ENCODE data around the gene SFPQ.
"Not testable (repeated sequence)": the region's sequence is repeated elsewhere in the genome, so short reads cannot be mapped to it uniquely, and the experiment has no call there.

Gene SFPQ

GRCh38 chr1:35192853-35193664, at the start of gene SFPQ:
Gene SFPQ, minus strand, starts transcription at chr1:35193145. Its CDS starts 96 bp downstream, at chr1:35193049.
- H3K4me3 ChIP-seq (ENCODE audit: low read length) = peak within 1 kb of the TSS; percentile 96

GRCh38 chr1:35236772-35237171, 43.8 kb upstream of the SFPQ start:
- H3K4me3 ChIP-seq (ENCODE audit: low read length) = not testable (repeated sequence)

More at GRCh38 chr1:35192853-35193664, at the start of gene SFPQ:
- DNase-seq (ENCODE audit: low read depth) = peak; percentile 99
- TF ChIP-seq, protein P1, sequence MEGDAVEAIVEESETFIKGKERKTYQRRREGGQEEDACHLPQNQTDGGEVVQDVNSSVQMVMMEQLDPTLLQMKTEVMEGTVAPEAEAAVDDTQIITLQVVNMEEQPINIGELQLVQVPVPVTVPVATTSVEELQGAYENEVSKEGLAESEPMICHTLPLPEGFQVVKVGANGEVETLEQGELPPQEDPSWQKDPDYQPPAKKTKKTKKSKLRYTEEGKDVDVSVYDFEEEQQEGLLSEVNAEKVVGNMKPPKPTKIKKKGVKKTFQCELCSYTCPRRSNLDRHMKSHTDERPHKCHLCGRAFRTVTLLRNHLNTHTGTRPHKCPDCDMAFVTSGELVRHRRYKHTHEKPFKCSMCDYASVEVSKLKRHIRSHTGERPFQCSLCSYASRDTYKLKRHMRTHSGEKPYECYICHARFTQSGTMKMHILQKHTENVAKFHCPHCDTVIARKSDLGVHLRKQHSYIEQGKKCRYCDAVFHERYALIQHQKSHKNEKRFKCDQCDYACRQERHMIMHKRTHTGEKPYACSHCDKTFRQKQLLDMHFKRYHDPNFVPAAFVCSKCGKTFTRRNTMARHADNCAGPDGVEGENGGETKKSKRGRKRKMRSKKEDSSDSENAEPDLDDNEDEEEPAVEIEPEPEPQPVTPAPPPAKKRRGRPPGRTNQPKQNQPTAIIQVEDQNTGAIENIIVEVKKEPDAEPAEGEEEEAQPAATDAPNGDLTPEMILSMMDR (conservative IDR thresholded peaks at IDR 0.05; ENCODE audit: low read length) = no peak

DNA sequence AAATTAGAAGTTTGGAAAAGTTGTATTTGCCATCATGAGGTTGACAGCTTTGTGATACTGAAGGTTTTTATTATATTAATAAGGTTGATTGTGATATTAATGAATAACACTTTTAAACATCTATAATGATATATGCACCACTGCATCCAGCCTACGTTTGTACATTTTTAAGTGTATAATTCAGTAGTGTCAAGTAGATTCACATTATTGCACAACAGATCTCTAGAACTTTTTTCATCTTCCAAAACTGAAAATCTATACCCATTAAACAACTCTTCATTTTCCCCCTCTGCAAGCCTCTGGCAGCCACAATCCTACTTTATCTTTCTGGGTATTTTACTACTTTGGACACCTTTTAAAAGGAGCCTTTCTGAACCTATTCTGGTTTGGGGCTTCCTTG, 38.3 kb upstream of the SFPQ start:
- TF ChIP-seq, protein P1 (conservative IDR thresholded peaks at IDR 0.05; ENCODE audit: low read length) = no peak
- no peak for DNase-seq (ENCODE audit: low read depth)
- no peak overlapping the region for H3K4me3 ChIP-seq (ENCODE audit: low read length)

More at GRCh38 chr1:35236772-35237171, 43.8 kb upstream of the SFPQ start:
- DNase-seq (ENCODE audit: low read depth) = not testable (repeated sequence)

- no peak for DNase-seq (ENCODE audit: low read depth)
- TF ChIP-seq, protein P1 (conservative IDR thresholded peaks at IDR 0.05; ENCODE audit: low read length) = no peak
- H3K4me3 ChIP-seq (ENCODE audit: low read length) = no peak overlapping the region
Observed at GRCh38 chr1:35229587-35230360, 36.8 kb upstream of the SFPQ start.

- TF ChIP-seq, protein P1 (conservative IDR thresholded peaks at IDR 0.05; ENCODE audit: low read length) = no peak
- DNase-seq (ENCODE audit: low read depth) = no peak
- no peak overlapping the region for H3K4me3 ChIP-seq (ENCODE audit: low read length)
Observed at GRCh38 chr1:35226546-35226945, 33.6 kb upstream of the SFPQ start.

- TF ChIP-seq, protein P1 (conservative IDR thresholded peaks at IDR 0.05; ENCODE audit: low read length) = no peak
- DNase-seq (ENCODE audit: low read depth) = no peak
- H3K4me3 ChIP-seq (ENCODE audit: low read length) = no peak overlapping the region
Observed at GRCh38 chr1:35223084-35223630, 30.2 kb upstream of the SFPQ start.

- DNase-seq (ENCODE audit: low read depth) = peak; percentile 89
- H3K4me3 ChIP-seq (ENCODE audit: low read length) = no peak overlapping the region
- TF ChIP-seq, protein P1 (conservative IDR thresholded peaks at IDR 0.05; ENCODE audit: low read length) = no peak
Observed at GRCh38 chr1:35222322-35223083, 29.6 kb upstream of the SFPQ start.
